Activated T-cell treated with anti-CD3 and anti-CD28 coated beads, Interleukin-2, amount 50 U/mL, for 1 hour (primary cell): Measurements from ENCODE around the gene TANC2.

Source experiments
- DNase-seq: peaks from one replicate; pipeline ENCODE4 v3.0.0-alpha.2; 2020

TANC2 gene

GRCh38 chr17:63015824-63016223 lies 49.8 kb downstream of the TANC2 start:
- DNase-seq: no peak
